ENCODE results near the gene SLU7. TPM values are rescaled to one million over a fixed set of nuclear protein-coding genes. Genes with fewer than 3 reads are reported as not detected.
A peak's percentile ranks its signal among the peaks of the same experiment; 100 is the strongest.

Gene SLU7
- total and polyA plus RNA-seq, 2 donors (not counting 3 experiments of a cell fraction or from before 2014, with no cell fraction given): 10.2 to 48.2 TPM

DNA sequence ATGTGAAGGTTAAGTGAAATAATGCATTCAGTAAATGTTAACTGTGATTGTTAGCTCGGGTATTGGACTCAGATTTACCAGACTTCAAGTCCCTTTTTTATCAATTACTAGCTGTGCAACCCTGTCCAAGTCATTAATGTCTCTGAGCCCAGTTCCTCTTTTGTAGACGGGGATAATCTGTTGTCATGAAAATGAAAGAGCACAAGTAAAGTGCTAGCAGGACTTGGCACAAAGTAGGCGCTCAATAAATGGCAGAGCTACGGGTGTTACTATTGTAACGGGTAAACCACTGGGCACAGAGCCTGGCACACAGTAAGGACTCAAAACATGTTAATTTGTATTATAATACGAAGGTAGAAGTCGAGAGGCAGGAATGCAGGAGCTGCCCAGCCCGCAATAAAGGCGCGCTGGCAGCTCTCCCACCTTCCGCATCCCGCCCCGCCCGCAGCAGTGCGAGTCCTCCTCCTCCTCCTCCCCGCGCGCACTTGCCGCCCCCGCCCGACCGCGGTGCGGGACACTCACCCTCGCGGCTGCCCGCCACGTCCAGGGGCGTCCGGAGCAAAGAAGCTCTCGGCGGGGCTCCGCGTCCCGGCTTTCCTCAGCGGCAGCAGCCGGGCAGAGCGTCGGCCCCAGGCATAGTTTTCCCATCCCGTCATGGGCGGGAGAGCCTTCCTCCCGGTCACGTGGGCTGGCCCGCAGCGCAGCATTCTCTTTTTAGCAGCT lies 48.7 kb downstream of the SLU7 start, which contains the start of gene C1QTNF2:
Gene C1QTNF2, minus strand, starts transcription at position 637 of the 723 bp plus-strand sequence. CDS start 15,615 bp downstream, outside the sequence.
- BruUV-seq (replicated peaks): no TSS peak
- Histone ChIP-seq H3K4me3 (replicated peaks in 1 of 3; ENCODE audit: insufficient read depth in 1 of 3, low read depth in 1 of 3, low read length in 3 of 3) (peak within 1 kb of the TSS; percentile 42 to 63 (median 46)), H3K27ac (ENCODE audit: insufficient read depth, low read depth, low read length) (no peak within 1 kb of the TSS), H3K9ac (replicated peaks; ENCODE audit: extremely low read depth, insufficient read depth, low read length) (peak within 1 kb of the TSS; percentile 19), H3K36me3 (ENCODE audit: control insufficient read depth in 2 of 2, extremely low read depth in 1 of 2, insufficient read depth in 2 of 2, low read length in 2 of 2) (no peaks in the 10 kb centered on the region), H3K9me1 (replicated peaks; ENCODE audit: control insufficient read depth, extremely low read depth, insufficient read depth, low read length) (no peaks in the 10 kb centered on the region), H3K4me1 (ENCODE audit: control insufficient read depth, extremely low read depth, insufficient read depth, low read length) (peaks cover 7% of the 10 kb centered on the region), H4K20me1 (replicated peaks; ENCODE audit: control insufficient read depth, extremely low read depth, insufficient read depth, low read length) (no peaks in the 10 kb centered on the region), H3K4me2 (ENCODE audit: insufficient read depth, low read length) (peak within 1 kb of the TSS; percentile 86), H3K27me3 (ENCODE audit: control insufficient read depth in 2 of 2, insufficient read depth in 2 of 2, low read length in 2 of 2) (peaks cover 50 to 56% of the 10 kb centered on the region in 2 experiments), H2AFZ (ENCODE audit: low read depth, low read length) (peak within 1 kb of the TSS; percentile 63), H3K79me2 (ENCODE audit: control insufficient read depth, insufficient read depth, low read length) (no peaks in the 10 kb centered on the region), H3K9me3 (replicated peaks; ENCODE audit: control insufficient read depth, insufficient read depth, low read length) (no peaks in the 10 kb centered on the region)
- DNase-seq (ENCODE audit: low read depth, low spot score) (peak; percentile 44), FAIRE-seq (peak; percentile 64)
- intact Hi-C loops (cut with micrococcal nuclease) (no loop called here), dilution Hi-C loops (cut with MboI; ENCODE audit: extremely low pct_ligation_motif_present, low sequenced_read_pairs) (no loop called here)
- CTCF ChIA-PET: interaction anchor here (0.8 to 2.9 kb wide), 9 partner anchors 9 to 348 kb away, joined by 3 to 23 read pairs (median 6); no protein-coding TSS in a partner anchor
- TF ChIP-seq EZH2 (IDR thresholded peaks at IDR 0.05; ENCODE audit: borderline replicate concordance, low read depth, low read length, severe bottlenecking) (peak; percentile 81), JUN (IDR thresholded peaks at IDR 0.05; ENCODE audit: borderline replicate concordance, insufficient read depth, insufficient read length, low read depth) (no peak)
- TF ChIP-seq, protein P1, sequence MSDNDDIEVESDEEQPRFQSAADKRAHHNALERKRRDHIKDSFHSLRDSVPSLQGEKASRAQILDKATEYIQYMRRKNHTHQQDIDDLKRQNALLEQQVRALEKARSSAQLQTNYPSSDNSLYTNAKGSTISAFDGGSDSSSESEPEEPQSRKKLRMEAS (IDR thresholded peaks at IDR 0.05; ENCODE audit: insufficient read depth, insufficient read length): peak; percentile 74
- POLR2A ChIA-PET: no interaction called here

DNA sequence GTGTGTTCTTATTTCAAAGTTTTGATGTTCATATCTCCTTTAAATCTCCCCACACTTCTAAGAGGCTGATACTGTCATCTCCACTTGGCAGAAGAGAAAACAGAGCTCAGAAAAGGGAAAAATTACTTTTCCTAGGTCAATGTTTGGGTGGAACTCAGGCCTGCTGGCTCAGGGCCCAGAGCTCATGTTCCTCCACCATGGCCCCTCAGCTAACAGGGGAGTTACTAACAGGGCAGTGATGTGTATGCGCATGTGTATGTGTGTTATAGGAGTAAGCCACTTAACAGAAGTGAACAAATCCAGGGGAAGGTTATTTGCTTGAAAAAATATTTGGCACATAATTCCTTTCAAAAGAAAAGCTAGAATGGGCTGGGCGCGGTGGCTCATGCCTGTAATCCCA lies 51.0 kb downstream of the SLU7 start:
- BruUV-seq (replicated peaks): no TSS peak
- CTCF ChIA-PET: interaction anchor here (1.3 kb wide), 1 partner anchor 23 kb away, joined by 5 read pairs; no protein-coding TSS in a partner anchor
- Histone ChIP-seq H3K36me3 (ENCODE audit: control insufficient read depth in 2 of 2, extremely low read depth in 1 of 2, insufficient read depth in 2 of 2, low read length in 2 of 2) (no peaks in the 10 kb centered on the region), H3K9me3 (replicated peaks; ENCODE audit: control insufficient read depth, insufficient read depth, low read length) (no peaks in the 10 kb centered on the region), H3K27ac (ENCODE audit: insufficient read depth, low read depth, low read length) (no peak overlapping the region), H3K27me3 (ENCODE audit: control insufficient read depth in 2 of 2, insufficient read depth in 2 of 2, low read length in 2 of 2) (peaks cover 30 to 35% of the 10 kb centered on the region in 2 experiments), H4K20me1 (replicated peaks; ENCODE audit: control insufficient read depth, extremely low read depth, insufficient read depth, low read length) (no peaks in the 10 kb centered on the region), H2AFZ (ENCODE audit: low read depth, low read length) (no peak overlapping the region), H3K79me2 (ENCODE audit: control insufficient read depth, insufficient read depth, low read length) (no peaks in the 10 kb centered on the region), H3K4me1 (ENCODE audit: control insufficient read depth, extremely low read depth, insufficient read depth, low read length) (peaks cover 7% of the 10 kb centered on the region), H3K9ac (replicated peaks; ENCODE audit: extremely low read depth, insufficient read depth, low read length) (no peak overlapping the region), H3K4me2 (ENCODE audit: insufficient read depth, low read length) (no peak overlapping the region), H3K9me1 (replicated peaks; ENCODE audit: control insufficient read depth, extremely low read depth, insufficient read depth, low read length) (no peaks in the 10 kb centered on the region), H3K4me3 (replicated peaks in 1 of 3; ENCODE audit: insufficient read depth in 1 of 3, low read depth in 1 of 3, low read length in 3 of 3) (no peak overlapping the region)
- intact Hi-C loops (cut with micrococcal nuclease) (no loop called here), dilution Hi-C loops (cut with MboI; ENCODE audit: extremely low pct_ligation_motif_present, low sequenced_read_pairs) (no loop called here)
- FAIRE-seq: no peak
- TF ChIP-seq POLR2A (IDR thresholded peaks at IDR 0.05; ENCODE audit: low read depth, low read length) (no peak), GATA2 (IDR thresholded peaks at IDR 0.05; ENCODE audit: insufficient read depth, insufficient read length, low read depth, low read length) (no peak), POLR2AphosphoS5 (IDR thresholded peaks at IDR 0.05; ENCODE audit: insufficient read depth, low read depth, low read length) (no peak), JUN (IDR thresholded peaks at IDR 0.05; ENCODE audit: borderline replicate concordance, insufficient read depth, insufficient read length, low read depth) (no peak), EZH2 (IDR thresholded peaks at IDR 0.05; ENCODE audit: borderline replicate concordance, low read depth, low read length, severe bottlenecking) (no peak), MYC (IDR thresholded peaks at IDR 0.05; ENCODE audit: low read depth, low read length) (no peak), FOS (IDR thresholded peaks at IDR 0.05; ENCODE audit: borderline replicate concordance, insufficient read depth, low read length) (no peak)
- TF ChIP-seq, protein P2, sequence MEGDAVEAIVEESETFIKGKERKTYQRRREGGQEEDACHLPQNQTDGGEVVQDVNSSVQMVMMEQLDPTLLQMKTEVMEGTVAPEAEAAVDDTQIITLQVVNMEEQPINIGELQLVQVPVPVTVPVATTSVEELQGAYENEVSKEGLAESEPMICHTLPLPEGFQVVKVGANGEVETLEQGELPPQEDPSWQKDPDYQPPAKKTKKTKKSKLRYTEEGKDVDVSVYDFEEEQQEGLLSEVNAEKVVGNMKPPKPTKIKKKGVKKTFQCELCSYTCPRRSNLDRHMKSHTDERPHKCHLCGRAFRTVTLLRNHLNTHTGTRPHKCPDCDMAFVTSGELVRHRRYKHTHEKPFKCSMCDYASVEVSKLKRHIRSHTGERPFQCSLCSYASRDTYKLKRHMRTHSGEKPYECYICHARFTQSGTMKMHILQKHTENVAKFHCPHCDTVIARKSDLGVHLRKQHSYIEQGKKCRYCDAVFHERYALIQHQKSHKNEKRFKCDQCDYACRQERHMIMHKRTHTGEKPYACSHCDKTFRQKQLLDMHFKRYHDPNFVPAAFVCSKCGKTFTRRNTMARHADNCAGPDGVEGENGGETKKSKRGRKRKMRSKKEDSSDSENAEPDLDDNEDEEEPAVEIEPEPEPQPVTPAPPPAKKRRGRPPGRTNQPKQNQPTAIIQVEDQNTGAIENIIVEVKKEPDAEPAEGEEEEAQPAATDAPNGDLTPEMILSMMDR (IDR thresholded peaks at IDR 0.05; ENCODE audit: extremely low read depth in 1 of 2, insufficient read depth in 1 of 2, low read depth in 1 of 2, low read length in 2 of 2): no peak
- TF ChIP-seq, protein P1 (IDR thresholded peaks at IDR 0.05; ENCODE audit: insufficient read depth, insufficient read length): no peak
- DNase-seq (ENCODE audit: low read depth, low spot score): no peak
- POLR2A ChIA-PET: no interaction called here
